ENCODE results near the gene OGFOD3.

The OGFOD3 gene

DNA sequence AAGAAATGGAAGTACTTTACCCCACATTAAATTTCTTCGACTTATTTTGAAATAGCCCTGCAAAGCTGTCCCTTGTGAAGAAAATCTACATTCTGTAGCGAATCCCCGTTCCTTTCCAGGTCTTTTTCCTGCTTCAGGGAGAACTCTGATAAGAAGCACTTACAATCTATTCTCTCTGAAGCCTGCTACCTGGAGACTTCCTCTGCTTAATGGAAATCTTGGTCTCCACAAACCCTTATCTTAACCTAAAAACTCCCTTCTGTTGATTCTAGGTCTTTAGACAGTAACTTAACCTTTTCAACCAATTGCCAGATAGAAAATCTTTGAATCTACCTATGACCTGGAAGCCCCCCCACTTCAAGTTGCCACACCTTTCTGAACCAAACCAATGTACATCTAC lies 33.8 kb upstream of the OGFOD3 start:
- Histone ChIP-seq H2AFZ (no peak overlapping the region), H3K27ac (no peak overlapping the region), H3K9ac (no peak overlapping the region), H3K9me3 (ENCODE audit: control insufficient read depth, low read length) (no peaks in the 10 kb centered on the region), H3K79me2 (no peaks in the 10 kb centered on the region), H3K4me3 (ENCODE audit: low read depth, low read length) (no peak overlapping the region), H3K36me3 (ENCODE audit: control insufficient read depth, insufficient read depth, low read length) (no peaks in the 10 kb centered on the region), H3K27me3 (ENCODE audit: control insufficient read depth, insufficient read depth, low read length) (no peaks in the 10 kb centered on the region), H3K4me2 (ENCODE audit: low read length) (no peak overlapping the region), H3K4me1 (peaks cover 5% of the 10 kb centered on the region)
- TF ChIP-seq CTCF (IDR thresholded peaks at IDR 0.05): no peak

DNA sequence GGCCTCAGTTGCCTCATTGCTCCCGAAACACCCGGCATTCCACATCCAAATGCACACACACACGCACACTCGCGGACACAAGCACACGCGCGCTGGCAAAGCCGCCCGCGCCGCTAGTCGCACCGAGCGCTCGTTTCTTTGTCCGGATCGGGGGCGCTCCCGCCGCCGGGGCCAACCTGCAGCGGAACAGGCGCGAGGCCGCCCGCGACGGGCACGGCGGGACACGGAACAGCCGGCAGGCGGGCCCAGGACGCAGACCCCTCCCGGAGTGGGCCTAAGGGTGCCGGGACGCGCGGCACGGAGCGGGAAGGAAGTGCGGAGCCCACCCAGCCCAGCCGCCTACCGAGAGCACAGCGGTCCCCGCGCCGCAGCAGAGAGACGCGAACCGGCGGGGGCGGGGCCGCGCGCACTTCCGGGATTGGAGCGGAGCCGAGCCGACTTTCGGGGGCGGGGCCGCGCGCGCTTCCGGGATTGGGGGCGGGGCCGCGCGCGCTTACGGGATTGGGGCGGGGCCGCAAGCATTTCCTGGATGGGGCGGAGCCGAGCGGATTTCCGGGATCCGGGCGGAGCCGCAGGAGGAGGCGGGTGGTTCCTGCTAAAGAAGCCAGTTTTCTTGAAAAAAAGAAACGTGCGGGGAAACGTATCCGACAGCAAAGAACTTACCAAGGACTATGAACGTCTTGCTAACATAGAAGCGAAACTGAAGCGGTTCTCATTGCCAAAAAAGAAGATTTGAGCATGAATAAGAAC lies 32.1 kb upstream of the OGFOD3 start, which contains the start of gene CYBC1:
Gene CYBC1, minus strand, starts transcription at position 396 of the 750 bp plus-strand sequence. CDS start 1,498 bp downstream, outside the sequence.
- no peaks in the 10 kb centered on the region for H3K27me3 ChIP-seq (ENCODE audit: control insufficient read depth, insufficient read depth, low read length)
- TF ChIP-seq CTCF (IDR thresholded peaks at IDR 0.05): no peak
- peak within 1 kb of the TSS; percentile 83 for H3K27ac ChIP-seq
- peak within 1 kb of the TSS; percentile 86 for H3K4me2 ChIP-seq (ENCODE audit: low read length)
- peak within 1 kb of the TSS; percentile 95 for H2AFZ ChIP-seq
- H3K4me1 ChIP-seq: peaks cover 4% of the 10 kb centered on the region
- H3K9ac ChIP-seq: no peak within 1 kb of the TSS
- H3K9me3 ChIP-seq (ENCODE audit: control insufficient read depth, low read length): no peaks in the 10 kb centered on the region
- peak within 1 kb of the TSS; percentile 80 for H3K4me3 ChIP-seq (ENCODE audit: low read depth, low read length)
- H3K79me2 ChIP-seq: no peaks in the 10 kb centered on the region
- H3K36me3 ChIP-seq (ENCODE audit: control insufficient read depth, insufficient read depth, low read length): no peaks in the 10 kb centered on the region

DNA sequence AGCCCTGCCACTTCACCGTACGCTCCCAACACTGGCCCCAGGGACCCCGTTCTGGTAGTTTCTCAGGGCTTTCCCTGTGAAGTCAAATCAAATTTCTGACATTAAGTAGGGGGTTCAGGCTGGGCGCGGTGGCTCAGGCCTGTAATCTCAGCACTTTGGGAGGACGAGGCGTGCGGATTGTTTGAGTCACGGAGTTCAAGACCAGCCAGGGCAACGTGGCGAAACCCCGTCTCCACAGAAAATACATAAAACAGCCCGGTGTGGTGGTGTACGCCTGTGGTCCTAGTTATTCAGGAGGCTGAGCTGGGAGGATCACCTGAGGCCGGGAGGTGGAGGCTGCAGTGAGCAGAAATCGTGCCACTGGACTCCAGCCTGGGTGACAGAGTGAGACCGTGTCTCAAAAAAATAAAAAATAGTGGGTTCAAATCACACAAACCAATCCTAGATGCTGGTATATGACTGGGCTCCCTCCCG lies 31.5 kb upstream of the OGFOD3 start:
- no peaks in the 10 kb centered on the region for H3K27me3 ChIP-seq (ENCODE audit: control insufficient read depth, insufficient read depth, low read length)
- H3K4me1 ChIP-seq: peaks cover 4% of the 10 kb centered on the region
- no peak for TF ChIP-seq CTCF (IDR thresholded peaks at IDR 0.05)
- H3K27ac ChIP-seq: peak overlapping the region; percentile 83
- H2AFZ ChIP-seq: peak overlapping the region; percentile 95
- peak overlapping the region; percentile 80 for H3K4me3 ChIP-seq (ENCODE audit: low read depth, low read length)
- no peaks in the 10 kb centered on the region for H3K9me3 ChIP-seq (ENCODE audit: control insufficient read depth, low read length)
- H3K9ac ChIP-seq: no peak overlapping the region
- no peaks in the 10 kb centered on the region for H3K79me2 ChIP-seq
- peak overlapping the region; percentile 83 for H3K4me2 ChIP-seq (ENCODE audit: low read length)
- no peaks in the 10 kb centered on the region for H3K36me3 ChIP-seq (ENCODE audit: control insufficient read depth, insufficient read depth, low read length)

- Histone ChIP-seq H3K4me1 (peaks cover 4% of the 10 kb centered on the region), H3K9ac (no peak overlapping the region), H3K36me3 (ENCODE audit: control insufficient read depth, insufficient read depth, low read length) (no peaks in the 10 kb centered on the region), H3K4me2 (ENCODE audit: low read length) (peak overlapping the region; percentile 83), H3K27ac (peak overlapping the region; percentile 83), H2AFZ (no peak overlapping the region), H3K27me3 (ENCODE audit: control insufficient read depth, insufficient read depth, low read length) (no peaks in the 10 kb centered on the region), H3K9me3 (ENCODE audit: control insufficient read depth, low read length) (no peaks in the 10 kb centered on the region), H3K79me2 (no peaks in the 10 kb centered on the region), H3K4me3 (ENCODE audit: low read depth, low read length) (peak overlapping the region; percentile 80)
- TF ChIP-seq CTCF (IDR thresholded peaks at IDR 0.05): no peak
These were observed 30.9 kb upstream of the OGFOD3 start for GRCh38 chr17:82449131-82449882.

All from parathyroid adenoma (tissue), 2 donors.